GM12873 (cell line): Measurements from ENCODE around the gene PTS.

ENCODE experiments used
- CTCF ChIP-seq: IDR thresholded peaks from 2 replicates; pipeline ENCODE4 v1.5.1; 2012; ENCODE audit warnings: low read depth, mild to moderate bottlenecking, moderate library complexity, low read length, control low read depth; ENCODE audit not compliant: insufficient read depth; ENCODE audit errors: missing control alignments

The PTS gene

GRCh38 chr11:112222303-112222702, 3.9 kb upstream of the PTS start:
- TF ChIP-seq CTCF: no peak

DNA sequence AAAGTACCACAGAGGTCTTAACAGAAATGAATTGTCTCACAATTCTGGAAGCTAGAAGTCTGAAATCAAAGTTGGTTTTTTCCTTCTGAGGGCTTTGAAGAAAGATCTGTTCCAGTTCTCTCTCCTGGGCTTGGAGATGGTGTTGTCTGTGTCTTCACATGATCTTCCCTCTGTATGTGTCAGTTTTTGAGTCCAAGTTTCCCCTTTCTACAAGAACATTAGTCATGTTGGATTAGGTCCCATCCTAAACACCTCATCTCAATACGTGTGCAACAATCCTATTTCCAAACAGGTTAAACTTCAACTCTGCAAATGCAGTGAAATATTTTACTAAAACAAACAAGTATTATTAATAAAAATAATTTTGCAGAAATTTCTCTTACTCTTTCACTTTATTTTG, 3.1 kb upstream of the PTS start:
- no peak for TF ChIP-seq CTCF

DNA sequence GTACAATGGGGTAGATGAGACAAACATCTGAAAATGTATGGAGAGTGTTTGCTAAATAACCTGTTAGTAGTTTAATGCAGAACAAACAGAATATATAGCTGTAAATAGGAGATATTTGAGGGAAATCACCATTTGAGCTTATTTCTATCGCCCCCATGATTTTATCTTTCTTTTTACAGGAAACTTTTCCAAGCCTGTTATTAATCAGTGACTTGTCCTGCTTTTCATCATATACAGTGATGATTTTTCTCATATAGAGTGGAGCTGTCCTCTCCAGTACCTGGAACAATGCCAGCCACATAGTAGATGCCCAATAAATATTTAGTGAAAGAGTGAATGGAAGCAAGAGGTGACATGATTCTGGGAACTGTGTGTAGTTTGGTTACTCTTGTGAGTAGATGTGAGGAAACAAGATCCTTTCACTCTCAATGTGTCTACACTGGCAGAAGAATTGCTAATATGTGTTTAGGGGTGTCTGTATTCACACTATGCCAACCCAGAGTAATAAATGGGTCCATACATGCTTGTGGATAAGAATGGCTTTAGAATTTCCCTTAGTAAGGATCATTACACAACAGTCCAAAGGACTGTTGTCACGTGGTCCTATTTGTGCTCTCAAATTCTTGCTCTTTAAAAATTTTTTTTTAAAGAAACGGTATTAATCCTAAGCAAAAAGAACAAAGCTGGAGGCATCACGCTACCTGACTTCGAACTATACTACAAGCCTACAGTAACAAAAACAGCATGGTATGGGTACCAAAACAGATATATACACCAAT, 2.3 kb upstream of the PTS start:
- TF ChIP-seq CTCF: no peak

- no peak for TF ChIP-seq CTCF
Measured at GRCh38 chr11:112225753-112226061, 521 bp upstream of the PTS start.

- no peak for TF ChIP-seq CTCF
Measured at GRCh38 chr11:112226831-112227401, 688 bp downstream of the PTS start.

DNA sequence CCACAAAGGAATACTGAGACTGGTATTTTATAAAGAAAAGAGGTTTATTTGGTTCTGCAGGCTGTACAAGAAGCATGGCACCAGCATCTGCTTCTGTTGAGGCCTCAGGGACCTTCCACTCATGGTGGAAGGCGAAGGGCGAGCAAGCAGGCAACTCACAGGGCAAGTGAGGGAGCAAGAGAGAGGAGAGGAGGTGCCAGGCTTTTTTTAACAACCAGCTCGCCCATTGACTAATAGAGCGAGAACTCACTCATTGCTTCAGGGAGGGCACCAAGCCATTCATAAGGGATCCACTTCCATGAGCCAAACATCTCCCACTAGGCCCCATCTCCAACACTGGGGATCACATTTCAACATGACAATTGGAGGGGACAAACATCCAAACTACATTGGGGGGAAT, 1.2 kb downstream of the PTS start:
- TF ChIP-seq CTCF: no peak

DNA sequence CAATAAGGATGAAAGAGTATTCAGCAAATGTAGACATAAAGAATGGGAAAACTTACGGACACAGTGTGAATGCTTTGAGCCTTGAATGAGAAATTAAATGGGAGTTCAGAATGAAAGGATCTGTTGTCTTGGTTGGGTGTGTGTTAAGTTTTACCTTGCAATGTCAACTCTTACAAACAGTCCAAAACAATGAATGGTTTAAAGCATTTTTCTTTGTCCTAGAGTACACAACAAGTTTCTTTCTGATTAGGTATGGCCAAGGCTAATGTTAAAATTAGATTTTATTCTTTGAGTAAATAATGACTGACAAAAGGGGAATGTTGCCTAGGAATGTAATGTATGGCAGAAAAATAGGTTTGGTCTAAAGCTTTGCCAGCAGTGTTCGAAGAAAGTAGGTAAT, 2.5 kb downstream of the PTS start:
- no peak for TF ChIP-seq CTCF
